GM19468 (cell line): ENCODE data around the gene CACHD1.
"Not testable (repeated sequence)": the region's sequence is repeated elsewhere in the genome, so short reads cannot be mapped to it uniquely, and the experiment has no call there.

ENCODE experiments used
- ATAC-seq: cut with Tn5 transposase; IDR thresholded peaks from one replicate; pipeline ENCODE4 v1.9.1; 2021; ENCODE audit warnings: mild to moderate bottlenecking, moderate library complexity, moderate number of reproducible peaks; ENCODE audit not compliant: unreplicated experiment; ENCODE audit errors: extremely low read depth

The CACHD1 gene

DNA sequence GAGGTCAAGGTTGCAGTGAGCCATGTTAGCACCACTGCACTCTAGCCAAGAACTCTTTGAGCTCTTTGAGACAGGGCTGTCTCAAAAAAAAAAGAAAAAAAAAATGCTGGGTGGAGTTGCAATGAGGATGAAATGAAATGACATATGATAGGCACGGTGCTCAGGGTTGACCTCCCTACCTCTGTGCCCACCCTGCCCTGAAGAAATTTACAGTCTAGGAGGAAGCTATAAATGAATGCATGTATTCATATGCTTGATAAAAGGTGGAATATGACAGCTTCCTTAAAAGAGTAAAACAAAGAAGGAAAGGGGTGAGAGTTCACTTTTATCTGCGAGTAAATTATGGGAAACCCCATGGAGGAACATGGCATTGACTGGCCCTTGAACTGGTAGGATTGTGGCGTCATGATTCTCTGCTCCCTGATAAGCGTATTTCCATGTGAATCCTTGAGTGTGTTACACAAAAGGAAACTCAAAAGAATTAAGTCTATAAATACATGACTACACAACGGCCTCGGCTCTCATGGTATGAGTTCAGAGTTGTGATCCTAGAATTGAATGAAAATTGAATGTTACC is 215.9 kb downstream of the CACHD1 start:
- ATAC-seq, result no peak

DNA sequence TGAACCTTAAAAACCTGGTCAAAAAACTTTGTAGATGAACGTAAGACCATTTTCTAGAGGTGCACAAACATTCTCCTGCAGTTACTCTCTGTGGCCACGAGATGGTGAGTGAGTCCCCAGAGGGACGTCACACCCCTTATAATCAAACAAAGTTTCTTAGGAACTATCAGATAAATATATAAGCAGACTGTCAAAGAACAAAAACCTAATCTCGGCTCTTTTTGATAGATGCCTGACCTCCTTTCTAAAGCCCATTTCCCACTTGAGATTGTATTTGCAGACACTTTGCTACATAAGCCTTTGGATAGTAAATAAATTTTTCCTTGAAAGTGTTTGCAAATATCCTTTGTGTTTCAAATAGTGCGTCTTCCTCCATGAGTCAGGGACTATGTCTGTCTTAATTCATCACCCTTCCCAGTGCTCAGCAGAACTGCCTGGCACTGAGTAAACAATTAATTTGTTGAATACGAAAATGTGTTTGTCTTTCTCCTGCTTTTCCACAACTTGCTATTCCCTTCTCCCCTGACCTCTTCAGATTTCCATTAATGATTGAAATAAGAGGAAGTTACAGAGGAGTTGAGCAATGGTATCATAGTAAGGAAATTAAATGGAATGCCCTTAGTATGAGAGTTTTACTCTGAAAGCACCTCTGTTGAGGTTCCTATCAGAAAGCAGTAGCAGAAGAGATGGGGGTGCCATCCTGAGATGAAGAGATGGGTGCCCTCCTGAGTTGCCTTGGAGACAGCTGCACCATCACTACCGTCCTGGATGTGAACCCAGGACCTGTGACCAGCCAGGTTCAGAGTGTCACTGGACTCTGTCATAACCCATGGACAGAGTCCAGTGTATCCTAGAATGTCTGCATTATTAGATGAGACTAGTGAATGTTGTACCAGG is 217.1 kb downstream of the CACHD1 start:
- no peak for ATAC-seq

DNA sequence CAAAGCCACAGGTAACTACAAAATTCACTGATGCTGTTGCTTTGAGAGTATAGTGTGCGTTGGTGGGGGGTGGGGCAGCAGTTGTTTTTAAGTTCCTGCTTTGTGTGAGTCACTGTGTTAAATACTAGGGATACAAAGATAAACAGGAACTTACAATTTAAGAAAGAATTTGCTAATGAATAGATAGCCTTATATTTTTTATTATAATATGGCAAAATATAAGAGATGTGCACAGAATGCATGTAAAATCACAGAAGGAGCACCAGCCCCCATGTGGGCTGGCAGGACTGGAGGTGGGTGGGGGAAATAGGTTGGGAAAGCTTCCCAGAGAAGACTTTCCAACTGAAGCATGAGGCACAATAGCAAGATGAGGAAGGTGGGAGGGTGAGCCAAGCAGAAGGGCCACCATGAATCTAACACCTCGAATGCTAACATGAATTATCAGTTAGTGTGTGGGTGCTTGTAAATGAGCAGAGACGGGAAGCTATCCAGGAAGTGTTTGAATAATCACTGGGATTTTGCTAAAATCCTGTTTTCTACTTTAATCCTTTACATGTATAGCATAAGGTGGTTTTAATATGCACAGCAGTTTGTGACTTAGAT is 217.9 kb downstream of the CACHD1 start:
- ATAC-seq, result no peak

DNA sequence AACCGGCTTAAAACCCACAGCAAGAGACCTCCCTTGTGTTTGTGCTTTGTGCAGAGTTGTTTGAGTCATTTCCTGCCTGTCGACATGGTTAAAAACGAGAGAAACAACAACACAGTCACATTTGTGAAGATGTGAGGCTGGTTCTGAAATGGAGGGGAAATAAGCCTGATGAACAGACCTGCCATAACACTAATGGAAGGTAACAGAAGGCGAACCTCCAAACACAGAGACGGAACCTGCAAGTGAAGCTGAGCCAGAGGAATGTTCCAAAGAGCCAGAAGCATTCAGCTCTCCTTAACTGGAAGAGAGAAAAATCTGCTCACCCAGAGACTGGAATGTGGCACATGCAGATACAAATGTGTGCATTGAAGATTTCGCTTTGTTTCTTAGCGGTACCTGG is 221.7 kb downstream of the CACHD1 start:
- no peak for ATAC-seq

DNA sequence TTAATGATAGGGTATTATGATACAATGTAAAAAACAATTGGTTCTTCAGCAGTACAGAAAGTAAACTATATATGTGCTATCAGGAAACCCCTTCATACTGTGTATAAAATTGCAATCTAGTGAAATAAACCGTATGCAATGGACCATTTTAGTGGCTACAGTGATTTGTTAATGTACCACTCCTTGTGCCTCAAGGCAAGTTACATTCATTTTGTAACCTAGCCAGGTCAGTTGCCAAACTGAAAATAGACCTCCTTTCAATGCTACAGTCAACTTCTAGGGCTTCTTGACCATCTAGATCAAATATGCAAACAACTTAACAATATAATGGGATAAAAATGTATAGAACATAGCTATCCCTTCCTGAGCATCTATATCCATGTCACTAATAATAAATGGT is 223.0 kb downstream of the CACHD1 start:
- ATAC-seq, result no peak

DNA sequence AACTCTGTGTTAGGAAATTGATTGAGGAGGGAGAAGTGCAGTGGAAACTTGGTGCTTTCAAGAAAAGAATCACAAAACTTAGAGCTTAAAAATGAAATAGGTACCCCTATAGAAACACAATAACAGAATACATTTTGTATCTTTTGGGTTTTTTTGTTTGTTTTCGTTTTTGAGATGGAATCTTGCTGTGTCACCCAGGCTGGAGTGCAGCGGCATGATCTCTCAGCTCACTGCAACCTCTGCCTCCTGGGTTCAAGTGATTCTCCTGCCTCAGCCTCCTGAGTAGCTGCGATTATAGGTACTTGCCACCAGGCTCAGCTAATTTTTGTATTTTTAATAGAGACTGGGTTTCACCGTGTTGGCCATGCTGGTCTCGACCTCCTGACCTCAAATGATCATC is 223.5 kb downstream of the CACHD1 start:
- ATAC-seq, result no peak

DNA sequence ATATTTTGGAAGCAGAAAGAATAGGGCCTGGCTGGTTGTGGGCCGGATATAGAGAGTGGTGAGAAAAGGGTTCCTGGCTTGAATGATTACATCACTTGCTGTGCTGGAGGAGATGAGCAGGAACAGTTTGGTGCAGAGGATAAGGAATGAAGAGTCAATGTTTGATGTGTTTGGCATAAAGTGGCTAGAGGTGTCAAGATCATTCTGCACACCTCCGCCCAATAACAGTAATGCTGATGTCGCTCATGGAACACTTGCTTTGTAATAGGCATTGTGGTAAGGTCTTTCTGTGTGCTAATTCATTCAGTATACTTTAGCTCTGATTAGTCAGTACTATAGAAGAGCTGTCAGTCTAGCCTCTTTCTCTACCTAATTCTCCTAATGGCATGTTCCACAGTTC is 226.9 kb downstream of the CACHD1 start:
- ATAC-seq, result no peak

DNA sequence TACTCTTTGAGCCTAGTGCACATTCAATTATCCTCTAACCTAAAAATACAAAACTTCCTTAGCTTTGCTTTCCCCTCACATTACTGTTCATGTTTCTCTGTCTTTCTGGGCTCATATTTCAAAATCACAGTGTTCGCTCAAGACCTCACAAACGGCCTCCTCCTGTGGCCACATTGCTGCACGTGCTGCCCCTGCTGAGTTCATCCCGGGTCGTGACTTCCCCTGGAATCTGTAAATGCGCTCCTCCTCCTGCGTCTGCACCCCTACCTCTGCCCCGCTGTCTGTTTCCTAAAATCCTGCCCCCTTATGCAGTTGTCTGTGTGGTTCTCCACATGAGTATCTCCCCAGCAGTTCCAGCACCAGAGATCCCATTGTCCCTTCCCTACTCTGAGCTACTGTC is 229.4 kb downstream of the CACHD1 start:
- no peak for ATAC-seq

DNA sequence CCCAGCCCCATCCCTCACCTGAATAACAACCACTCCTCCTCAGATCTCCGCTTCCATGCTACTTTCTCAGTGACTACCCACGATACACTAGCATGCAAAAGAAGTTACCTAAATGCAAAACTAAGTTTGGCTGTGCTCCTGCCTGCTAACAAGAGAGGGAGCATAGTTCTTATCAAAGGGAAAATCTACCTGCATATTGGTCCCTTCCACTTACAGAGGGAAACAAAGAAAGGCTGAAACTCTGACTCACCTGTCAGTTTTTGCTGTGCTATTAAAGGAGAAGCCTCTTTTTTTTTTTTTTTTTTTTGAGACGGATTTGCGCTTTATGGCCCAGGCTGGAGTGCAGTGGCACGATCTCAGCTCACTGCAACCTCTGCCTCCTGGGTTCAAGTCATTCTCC is 231.1 kb downstream of the CACHD1 start:
- ATAC-seq, result no peak

DNA sequence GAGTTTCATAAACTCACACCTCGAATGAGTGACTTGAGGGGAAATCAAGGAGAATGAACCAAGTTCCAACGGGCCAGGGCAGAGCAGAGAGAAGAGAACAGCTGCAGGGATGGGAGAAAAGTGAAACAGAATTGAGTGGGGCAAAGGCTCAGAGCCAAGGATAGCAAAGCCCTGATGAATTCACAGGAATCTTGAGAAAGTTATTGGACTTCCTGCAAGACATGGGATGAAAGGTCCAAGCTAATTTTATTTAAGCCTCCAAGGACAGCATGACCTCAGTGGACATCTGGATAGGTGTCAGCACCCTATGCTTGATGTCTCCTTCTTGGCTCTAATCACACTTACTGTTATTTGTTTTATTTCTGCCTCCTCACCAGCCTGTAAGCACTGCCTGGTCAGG is 232.0 kb downstream of the CACHD1 start:
- no peak for ATAC-seq

DNA sequence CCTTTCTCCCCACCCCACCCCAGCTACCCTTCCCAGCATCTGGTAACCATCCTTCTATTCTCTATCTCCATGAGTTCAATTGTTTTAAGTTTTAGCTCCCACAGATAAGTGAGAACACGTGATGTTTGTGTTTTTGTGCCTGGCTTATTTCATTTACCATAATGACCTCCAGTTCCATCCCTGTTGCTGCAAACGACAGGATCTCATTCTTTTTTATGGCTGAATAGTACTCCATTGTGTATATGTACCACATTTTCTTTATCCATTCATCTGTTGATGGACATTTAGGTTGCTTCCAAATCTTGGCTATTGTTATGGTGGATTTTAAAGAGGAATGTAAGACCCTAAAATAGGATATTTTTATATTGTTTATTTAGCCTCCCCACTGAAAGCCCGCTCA is 232.7 kb downstream of the CACHD1 start:
- ATAC-seq, result not testable (repeated sequence)

DNA sequence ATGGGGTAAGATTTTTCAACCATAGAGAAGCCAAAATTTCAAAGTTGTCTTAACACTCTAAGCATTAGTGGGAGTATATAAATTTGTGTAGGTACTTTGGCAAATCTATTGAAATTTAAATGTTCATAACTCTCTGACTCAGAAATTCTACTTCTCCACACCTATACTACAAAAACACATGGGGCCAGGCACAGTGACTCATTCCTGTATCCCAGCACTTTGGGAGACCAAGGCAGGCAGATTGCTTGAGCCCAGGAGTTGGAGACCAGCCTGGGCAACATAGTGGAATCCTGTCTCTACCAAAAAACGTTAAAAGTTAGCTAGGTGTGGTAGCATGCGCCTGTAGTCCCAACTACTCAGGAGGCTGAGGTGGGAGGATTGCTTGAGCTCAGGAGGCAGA is 233.7 kb downstream of the CACHD1 start:
- no peak for ATAC-seq

DNA sequence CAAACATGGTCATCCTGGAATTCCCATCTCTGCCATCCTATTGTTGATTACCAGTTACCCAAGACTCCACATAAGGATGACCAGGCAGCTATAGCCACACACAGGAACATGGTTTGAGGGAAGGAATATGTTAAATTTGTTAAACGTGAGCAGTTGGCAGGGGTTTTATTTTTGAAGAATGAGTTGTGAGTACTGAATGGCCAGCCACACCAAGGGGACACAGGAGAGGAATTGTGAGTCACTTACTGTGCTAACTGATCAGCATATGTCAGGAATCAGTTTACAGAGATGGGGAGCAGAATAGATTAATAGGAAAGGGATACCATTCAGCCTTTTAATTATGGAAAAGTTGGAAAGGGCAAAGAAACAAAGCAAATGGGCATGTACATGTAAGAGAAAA is 235.7 kb downstream of the CACHD1 start:
- no peak for ATAC-seq

DNA sequence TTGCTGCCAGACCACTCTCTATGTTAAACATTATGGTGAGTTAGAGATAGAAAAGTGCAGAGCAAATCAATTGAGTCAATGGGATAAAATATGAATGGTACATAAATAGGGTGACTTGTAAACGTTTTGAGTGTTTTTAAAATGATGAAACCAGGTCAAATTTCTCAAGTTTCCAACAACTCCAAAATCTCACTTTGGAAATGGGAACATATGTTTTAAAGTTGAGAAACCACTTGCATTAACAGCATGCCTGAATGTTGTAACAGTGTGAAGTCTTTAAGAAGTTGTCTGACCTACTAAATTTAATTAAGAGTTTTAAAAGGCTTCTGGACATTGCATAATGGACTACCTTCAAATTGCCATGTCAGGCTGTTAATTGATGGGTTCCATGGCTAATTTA is 241.3 kb downstream of the CACHD1 start:
- no peak for ATAC-seq

DNA sequence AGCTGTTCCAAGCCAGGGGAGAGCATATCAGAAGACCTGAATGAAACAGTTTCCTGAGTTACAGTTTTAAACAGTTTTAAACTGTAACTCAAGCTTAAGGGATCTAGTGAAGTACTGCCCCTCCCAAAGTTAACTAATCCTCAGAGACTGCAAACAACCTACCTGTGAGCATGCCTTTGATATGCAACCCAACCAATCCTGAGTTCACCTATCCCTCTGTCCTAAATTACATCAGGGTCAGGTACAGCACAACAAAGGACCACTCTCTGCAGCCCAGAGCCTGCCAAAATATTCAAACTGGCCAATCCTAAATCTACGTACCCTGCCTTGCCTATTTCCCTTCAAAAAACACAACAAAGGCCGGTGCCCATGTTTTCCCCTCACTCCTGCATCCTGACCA is 242.1 kb downstream of the CACHD1 start:
- no peak for ATAC-seq

DNA sequence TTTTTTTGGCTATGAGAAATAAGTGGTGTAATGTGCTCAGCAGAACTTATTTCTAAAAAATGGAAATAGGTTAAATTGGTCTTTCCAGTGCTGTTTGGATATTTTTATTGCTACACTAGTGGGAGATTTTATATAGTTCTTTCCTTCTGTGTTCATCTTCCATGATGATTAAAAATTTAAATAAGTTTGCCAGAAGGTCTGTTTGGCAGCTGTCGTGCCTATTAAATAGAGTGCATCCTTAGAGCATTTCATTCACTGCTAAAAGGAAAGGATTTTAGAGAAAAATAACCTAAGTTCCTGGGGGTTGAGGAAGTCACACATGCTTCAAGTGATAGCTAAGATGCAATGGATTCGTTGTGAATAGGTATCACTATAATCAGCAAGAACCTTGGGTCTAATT is 245.3 kb downstream of the CACHD1 start:
- ATAC-seq, result no peak

DNA sequence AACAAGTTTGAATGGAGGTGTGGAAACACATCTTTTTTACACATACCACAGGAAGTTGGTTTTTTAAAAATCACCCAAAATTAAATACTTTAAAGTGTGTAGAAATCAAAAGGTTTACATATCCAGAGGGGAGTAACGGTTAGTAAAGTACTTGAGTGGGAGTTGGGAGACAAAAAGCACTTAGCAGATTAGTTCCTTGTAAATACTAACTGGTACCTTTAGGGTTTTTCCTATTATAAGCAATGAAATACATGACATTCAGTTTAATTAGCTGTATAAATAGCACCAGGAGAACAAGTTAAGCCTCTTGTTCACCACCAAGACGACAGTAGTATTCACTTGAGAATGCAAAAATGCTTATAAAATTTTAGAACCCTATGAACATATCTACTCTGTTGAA is 251.2 kb downstream of the CACHD1 start:
- ATAC-seq, result no peak

DNA sequence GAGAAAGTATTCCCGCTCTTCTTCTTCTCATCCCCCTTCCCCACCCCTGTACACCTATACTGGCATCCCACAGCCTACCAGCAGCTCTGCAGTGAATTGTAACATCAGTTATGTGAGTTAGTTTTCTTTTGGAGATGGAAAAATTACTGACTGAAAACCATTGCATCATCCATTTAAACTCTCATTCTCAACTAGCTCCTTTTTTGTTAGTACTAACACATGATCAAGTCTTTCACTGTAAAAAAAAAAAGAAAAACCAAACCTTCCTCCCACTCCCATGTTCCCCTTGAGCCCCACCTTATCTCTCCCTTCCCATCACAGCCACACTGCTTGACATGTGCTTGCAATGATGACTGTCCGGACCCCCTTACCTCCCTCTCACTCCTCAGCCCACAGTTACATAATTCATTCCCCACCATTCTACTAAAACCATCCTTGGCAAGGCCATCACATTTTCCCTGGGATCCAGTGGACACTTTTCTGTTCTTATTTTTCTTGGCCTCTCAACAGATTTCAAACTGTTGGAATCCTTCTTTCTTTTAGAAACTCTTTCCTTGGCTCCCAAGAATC is 251.7 kb downstream of the CACHD1 start:
- no peak for ATAC-seq

DNA sequence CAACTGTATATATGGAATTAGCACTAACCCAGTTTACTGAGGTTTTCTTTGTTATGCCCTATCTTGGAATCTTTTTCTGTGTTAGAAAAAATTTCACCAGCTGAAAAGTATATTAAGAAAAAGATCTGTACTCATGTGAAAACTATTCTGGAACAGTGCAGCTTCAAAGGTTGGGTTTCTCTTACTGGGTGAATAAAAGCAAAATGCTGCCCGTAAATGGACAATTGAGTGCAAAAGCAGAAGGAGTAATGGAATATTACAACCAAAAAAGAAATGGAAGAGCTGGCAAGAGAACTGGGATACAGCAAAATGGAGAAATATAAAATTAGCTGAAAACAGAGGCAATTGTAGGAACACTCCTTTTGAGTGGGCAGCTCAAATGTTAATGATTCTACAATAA is 257.9 kb downstream of the CACHD1 start:
- no peak for ATAC-seq

DNA sequence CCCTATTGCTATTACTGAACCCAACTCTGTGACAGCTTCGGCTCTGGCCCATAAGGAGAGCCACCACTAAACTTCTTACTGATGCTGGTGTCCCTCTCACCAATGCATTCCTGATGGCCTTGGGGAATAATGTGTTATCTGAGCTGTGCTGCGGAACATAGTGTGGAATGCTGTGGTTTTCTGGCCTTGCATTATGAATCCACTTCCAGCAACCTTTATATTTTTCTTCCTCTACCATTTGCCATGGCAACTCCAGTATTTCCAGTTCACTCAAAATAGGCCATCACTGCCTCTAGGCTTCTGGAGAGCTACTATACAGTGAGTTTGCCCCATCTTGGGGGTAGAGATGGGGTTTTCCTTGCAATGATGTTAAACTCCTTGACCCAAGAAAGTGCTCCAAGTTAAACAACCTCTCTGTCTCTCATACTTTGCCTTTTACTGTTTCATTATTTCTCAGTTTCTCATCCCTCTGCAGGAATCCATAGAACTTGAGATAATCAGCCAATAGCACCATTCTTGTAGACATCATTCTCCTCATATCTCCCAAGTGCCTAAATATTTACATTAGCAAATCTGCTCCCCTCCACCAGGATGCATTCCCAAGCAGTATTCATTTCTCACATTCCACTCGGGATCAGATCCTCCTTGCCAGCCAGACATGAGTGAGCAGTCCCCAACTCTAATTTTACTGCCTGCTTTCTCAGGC is 263.8 kb downstream of the CACHD1 start:
- ATAC-seq, result no peak

DNA sequence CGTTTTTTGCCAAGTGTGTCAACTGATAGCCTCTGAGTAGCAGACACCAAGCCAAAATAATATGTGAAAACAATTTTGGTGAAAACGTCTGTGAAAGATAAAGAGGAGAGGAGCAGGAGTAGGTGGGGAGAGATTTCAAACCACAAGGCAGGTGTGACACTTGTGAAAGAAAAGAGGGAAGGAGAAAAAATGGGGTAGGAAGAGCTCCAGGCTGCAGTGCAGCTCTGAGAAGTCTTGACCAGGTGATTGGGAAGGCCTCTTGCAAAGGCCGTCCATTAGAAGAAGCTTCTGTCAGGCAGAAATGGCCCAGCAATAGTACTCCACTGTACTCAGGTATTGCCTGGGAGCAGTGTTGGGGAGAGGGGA is 264.3 kb downstream of the CACHD1 start:
- no peak for ATAC-seq
